Measurements from ENCODE around the gene JAK2. TPM values are rescaled to one million over a fixed set of nuclear protein-coding genes. Genes with fewer than 3 reads are reported as not detected.

The JAK2 gene
- total and polyA plus RNA-seq, 9 of the 15 experiments (the other 6 are each of a cell fraction or from before 2014, with no cell fraction given) = 4.7 to 23.4 (median 15.3) TPM

- Histone ChIP-seq H3K9me1 (ENCODE audit: control insufficient read depth, insufficient read depth, low read length) (no peaks in the 10 kb centered on the region), H3K36me3 (ENCODE audit: control insufficient read depth, insufficient read depth, low read length) (peaks cover 85% of the 10 kb centered on the region), H4K20me1 (replicated peaks; ENCODE audit: control insufficient read depth, insufficient read depth, low read length) (no peaks in the 10 kb centered on the region), H3K9me3 (replicated peaks; ENCODE audit: control insufficient read depth, insufficient read depth, low read depth, low read length) (peaks cover 9% of the 10 kb centered on the region), H3K9ac (ENCODE audit: insufficient read depth in 1 of 2, low read depth in 2 of 2, low read length in 2 of 2) (no peak overlapping the region), H2AFZ (ENCODE audit: low read depth, low read length) (no peak overlapping the region), H3K79me2 (ENCODE audit: control insufficient read depth, insufficient read depth, low read length) (peaks cover 98% of the 10 kb centered on the region), H3K27me3 (ENCODE audit: control insufficient read depth in 2 of 2, insufficient read depth in 2 of 2, low read length in 2 of 2) (no peaks in the 10 kb centered on the region), H3K4me2 (ENCODE audit: insufficient read depth, low read length) (no peak overlapping the region), H3K27ac (ENCODE audit: extremely low read depth, low read depth, low read length) (no peak overlapping the region), H3K4me3 (no peak overlapping the region), H3K4me1 (replicated peaks in 1 of 2; ENCODE audit: control insufficient read depth in 2 of 2, insufficient read depth in 2 of 2, low read length in 2 of 2) (peaks cover 0 to 9% of the 10 kb centered on the region in 2 experiments; a peak in 1 of 5 replicates)
- TF ChIP-seq RBM25 (IDR thresholded peaks at IDR 0.05; ENCODE audit: low read depth, low read length, severe bottlenecking) = peak; percentile 22
- TF ChIP-seq POLR2AphosphoS5 (IDR thresholded peaks at IDR 0.05; ENCODE audit: control insufficient read depth, insufficient read depth, low read depth, low read length) = no peak
- POLR2A ChIA-PET = interaction anchor here (1.4 kb wide), 1 partner anchor 250 kb away, joined by 3 read pairs; no protein-coding TSS in a partner anchor
- CTCF ChIA-PET (ENCODE audit: low intra/inter-chr PET ratio) = no interaction called here
- intact Hi-C loops (cut with micrococcal nuclease) = no loop called here
- ATAC-seq = no peak
- in situ Hi-C loops (cut with MboI) = no loop called here
- WGBS (ENCODE audit: insufficient coverage, low coverage, missing lambda C conversion rate) = 22% methylated on average over 1 of the region's 1 CpG
- no peak for DNase-seq (ENCODE audit: extremely low read depth in 1 of 4, low spot score in 3 of 4)
- FAIRE-seq = no peak
- no TSS peak for BruUV-seq (replicated peaks)
Measured at GRCh38 chr9:4992872-4993271, 7.8 kb downstream of the JAK2 start.

GRCh38 chr9:4994166-4994890 lies 9.3 kb downstream of the JAK2 start:
- POLR2A ChIA-PET = interaction anchor here (0.6 kb wide), 1 partner anchor 183 kb away, joined by 3 read pairs; no protein-coding TSS in a partner anchor
- WGBS (ENCODE audit: insufficient coverage, low coverage, missing lambda C conversion rate) = 75% methylated on average over 4 of the region's 4 CpGs
- intact Hi-C loops (cut with micrococcal nuclease) = no loop called here
- TF ChIP-seq MLLT1 (IDR thresholded peaks at IDR 0.05) (no peak), NFE2 (IDR thresholded peaks at IDR 0.05; ENCODE audit: low read depth) (no peak), NR2C1 (IDR thresholded peaks at IDR 0.05) (no peak), NR2C1 (tag; IDR thresholded peaks at IDR 0.05) (no peak), MNT (conservative IDR thresholded peaks at IDR 0.05) (no peak), NBN (IDR thresholded peaks at IDR 0.05; ENCODE audit: low read depth) (no peak)

More at GRCh38 chr9:4994166-4994890, 9.3 kb downstream of the JAK2 start:
- H3K79me2 ChIP-seq (ENCODE audit: control insufficient read depth, insufficient read depth, low read length) = peaks cover 93% of the 10 kb centered on the region
- no peaks in the 10 kb centered on the region for H4K20me1 ChIP-seq (replicated peaks; ENCODE audit: control insufficient read depth, insufficient read depth, low read length)
- H3K9ac ChIP-seq (ENCODE audit: insufficient read depth in 1 of 2, low read depth in 2 of 2, low read length in 2 of 2) = no peak overlapping the region
- peaks cover 75% of the 10 kb centered on the region for H3K36me3 ChIP-seq (ENCODE audit: control insufficient read depth, insufficient read depth, low read length)
- H3K4me1 ChIP-seq (replicated peaks in 1 of 2; ENCODE audit: control insufficient read depth in 2 of 2, insufficient read depth in 2 of 2, low read length in 2 of 2) = no peaks in the 10 kb centered on the region; a peak in 1 of 5 replicates
- BruUV-seq (replicated peaks) = no TSS peak
- H2AFZ ChIP-seq (ENCODE audit: low read depth, low read length) = no peak overlapping the region
- no peak overlapping the region for H3K27ac ChIP-seq (ENCODE audit: extremely low read depth, low read depth, low read length)
- no peaks in the 10 kb centered on the region for H3K27me3 ChIP-seq (ENCODE audit: control insufficient read depth in 2 of 2, insufficient read depth in 2 of 2, low read length in 2 of 2)
- no peak for ATAC-seq
- CTCF ChIA-PET (ENCODE audit: low intra/inter-chr PET ratio) = no interaction called here
- H3K4me2 ChIP-seq (ENCODE audit: insufficient read depth, low read length) = no peak overlapping the region
- in situ Hi-C loops (cut with MboI) = no loop called here
- DNase-seq (ENCODE audit: extremely low read depth in 1 of 4, low spot score in 3 of 4) = no peak
- FAIRE-seq = no peak
- H3K4me3 ChIP-seq = no peak overlapping the region
- H3K9me1 ChIP-seq (ENCODE audit: control insufficient read depth, insufficient read depth, low read length) = no peaks in the 10 kb centered on the region
- H3K9me3 ChIP-seq (replicated peaks; ENCODE audit: control insufficient read depth, insufficient read depth, low read depth, low read length) = peaks cover 9% of the 10 kb centered on the region
